HTERT RPE-1 (cell line): ENCODE measurements around the gene CDC42SE2.
"Not testable (repeated sequence)": the region's sequence is repeated elsewhere in the genome, so short reads cannot be mapped to it uniquely, and the experiment has no call there.

Experiments used
- in situ Hi-C: fragments of 300-500 bp; cut with MboI; formaldehyde crosslinking; loops from 4 replicates; pipeline ENCODE4 v1.14.3; 2020; ENCODE audit warnings: low sequenced_read_pairs

Gene CDC42SE2

DNA sequence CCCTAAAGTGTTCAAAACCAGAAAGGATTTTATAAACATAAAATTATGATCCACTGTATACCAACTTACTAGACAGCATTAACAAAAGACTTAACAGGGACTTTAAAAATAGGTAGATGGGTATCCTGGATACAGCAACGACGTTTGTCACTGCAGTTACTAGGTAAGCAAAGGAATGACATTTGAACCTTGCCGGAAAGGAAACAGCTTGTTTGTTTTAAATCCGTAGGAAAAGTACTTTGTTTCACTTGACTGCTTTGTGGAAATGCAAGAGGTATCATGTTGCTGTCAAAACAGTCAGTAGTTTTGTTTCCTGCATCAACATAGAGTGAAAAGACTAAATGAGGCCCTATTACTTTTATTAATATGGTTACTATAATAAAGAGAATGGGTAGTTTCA is 122.9 kb downstream of the CDC42SE2 start:
- in situ Hi-C loops: no loop called here

DNA sequence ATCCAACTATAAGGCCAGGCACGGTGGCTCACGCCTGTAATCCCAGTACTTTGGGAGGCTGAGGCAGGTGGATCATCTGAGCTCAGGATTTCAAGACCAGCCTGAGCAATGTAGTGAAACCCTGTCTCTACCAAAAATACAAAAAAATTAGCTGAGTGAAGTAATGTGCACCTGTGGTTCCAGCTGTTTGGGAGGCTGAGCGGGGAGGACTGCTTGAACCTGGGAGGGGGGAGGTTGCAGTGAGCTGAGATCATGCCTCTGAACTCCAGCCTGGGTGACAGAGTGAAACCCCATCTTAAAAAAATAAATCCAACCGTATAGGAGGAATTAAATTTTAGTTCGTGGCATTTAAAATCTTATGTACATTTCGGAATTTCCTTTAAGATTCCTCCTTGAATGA is 123.4 kb downstream of the CDC42SE2 start:
- in situ Hi-C loops: no loop called here

DNA sequence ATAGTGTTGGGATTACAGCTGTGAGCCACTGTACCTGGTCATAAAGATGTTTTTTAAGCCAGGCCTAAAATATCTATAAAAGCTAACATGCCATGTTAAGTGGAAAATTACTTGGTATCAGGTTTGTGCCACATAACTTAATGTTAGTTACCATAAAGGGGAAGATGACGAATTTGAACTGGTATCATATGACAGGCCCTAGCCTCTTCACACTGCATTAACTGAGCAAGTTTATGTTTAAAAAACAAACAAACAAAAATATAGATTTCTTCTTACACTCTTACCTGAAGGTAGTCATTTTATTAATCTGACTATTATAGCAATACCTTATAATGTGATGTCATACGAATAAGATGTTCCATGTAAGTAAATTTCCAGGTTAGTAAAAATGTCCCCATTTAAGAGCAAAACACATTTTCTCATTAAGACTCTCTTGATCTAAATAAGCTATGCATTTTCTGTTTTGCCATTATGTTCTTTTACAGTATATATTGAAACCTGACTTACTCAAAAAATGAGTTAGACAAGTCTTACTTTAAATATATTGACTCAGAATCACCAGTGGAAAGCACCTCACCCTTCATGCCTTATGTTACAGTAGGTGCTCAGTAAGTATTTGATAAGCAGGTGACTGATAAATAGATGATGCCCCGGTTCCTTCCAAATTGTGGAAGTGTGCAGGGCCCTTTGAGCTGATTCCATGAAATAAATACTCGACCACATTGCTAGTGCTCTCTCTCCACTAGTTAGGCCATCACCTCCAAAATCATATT is 125.4 kb downstream of the CDC42SE2 start:
- in situ Hi-C loops: no loop called here

DNA sequence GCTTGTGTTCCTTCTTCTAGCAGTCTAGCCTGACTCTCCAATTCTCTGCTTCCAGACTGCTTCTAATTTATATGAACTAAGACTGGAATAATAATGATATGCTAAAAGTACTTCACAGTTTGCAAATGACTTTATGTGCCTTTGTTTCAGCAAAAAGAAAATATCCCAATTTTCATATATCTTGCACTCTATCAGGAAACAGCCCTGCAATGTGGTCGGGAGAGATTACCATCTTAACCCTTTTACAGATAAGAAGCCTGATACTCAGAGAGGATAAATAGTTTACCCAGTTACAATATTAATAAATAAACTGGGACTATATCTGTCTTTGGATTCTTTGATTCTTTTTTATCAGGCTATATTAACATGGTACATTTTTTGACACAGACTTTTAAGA is 126.0 kb downstream of the CDC42SE2 start:
- in situ Hi-C loops: no loop called here

DNA sequence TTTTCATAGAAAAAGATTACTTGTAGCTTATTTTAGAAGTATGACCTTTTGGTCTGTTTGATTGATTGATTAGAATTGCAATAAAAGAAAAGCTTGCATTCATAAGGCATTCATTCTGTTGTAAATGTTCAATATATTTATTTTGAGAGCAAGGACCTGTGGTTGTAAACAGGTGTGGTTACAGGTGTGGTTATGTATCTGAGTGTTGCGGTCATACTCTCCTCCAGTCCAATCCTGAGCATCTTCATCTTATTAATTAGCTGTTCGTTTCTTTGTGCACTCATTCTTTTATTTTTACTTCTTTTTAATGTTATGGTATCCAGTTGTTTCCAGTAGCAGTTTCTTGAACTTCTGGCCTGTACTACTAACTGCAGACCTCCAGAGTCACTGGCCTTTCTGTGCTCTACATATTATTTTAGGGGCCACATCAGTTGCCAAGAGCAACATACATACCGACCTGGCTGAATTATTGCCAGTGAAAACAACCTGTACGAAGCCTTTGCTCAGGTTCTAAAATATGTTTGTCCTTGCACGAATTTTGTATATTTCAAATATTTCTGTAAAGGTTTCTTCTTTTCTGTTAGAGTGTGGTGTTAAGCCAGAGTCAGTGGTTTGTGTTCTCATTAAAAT is 128.7 kb downstream of the CDC42SE2 start:
- in situ Hi-C loops: no loop called here

DNA sequence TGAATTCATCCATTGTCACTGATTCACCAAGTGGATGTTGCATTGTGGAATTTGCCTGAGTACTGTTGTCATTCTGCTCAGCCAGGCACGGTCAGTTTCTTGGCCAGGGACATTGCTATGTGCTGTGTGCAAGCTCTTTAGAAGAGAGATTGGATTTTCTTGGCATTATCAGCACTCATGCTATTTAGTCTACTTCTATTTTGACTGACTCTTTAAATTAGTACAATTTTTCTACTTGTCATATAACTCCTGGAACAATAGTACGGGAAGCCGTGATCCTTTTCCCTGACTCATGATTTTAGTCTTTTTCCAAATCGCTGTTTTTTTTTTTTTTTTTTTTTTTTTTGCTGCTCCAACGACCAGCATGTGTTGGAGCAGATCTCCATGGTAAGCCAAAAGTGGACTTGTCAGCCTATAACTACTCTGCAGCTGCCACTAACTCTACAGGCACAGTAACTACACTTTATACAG is 129.7 kb downstream of the CDC42SE2 start:
- in situ Hi-C loops: no loop called here

DNA sequence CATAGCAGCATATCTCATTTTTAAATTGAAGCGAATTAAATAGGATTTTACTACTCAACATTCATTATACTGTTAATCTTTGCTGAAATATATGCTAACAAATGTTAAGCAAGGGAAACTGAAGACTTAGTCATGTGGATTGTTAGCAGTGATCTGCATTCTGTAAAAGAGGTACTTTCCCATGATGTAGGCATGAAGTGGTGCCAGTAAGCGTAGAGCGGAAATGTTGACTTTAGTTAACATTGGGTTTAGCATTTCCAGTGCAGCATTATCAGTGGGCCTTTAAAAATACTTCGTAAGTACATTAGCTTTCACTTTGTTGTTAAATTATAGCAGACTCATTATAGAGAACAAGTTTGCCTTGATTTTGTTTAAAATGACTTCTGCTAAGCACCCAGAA is 130.3 kb downstream of the CDC42SE2 start:
- in situ Hi-C loops: no loop called here

DNA sequence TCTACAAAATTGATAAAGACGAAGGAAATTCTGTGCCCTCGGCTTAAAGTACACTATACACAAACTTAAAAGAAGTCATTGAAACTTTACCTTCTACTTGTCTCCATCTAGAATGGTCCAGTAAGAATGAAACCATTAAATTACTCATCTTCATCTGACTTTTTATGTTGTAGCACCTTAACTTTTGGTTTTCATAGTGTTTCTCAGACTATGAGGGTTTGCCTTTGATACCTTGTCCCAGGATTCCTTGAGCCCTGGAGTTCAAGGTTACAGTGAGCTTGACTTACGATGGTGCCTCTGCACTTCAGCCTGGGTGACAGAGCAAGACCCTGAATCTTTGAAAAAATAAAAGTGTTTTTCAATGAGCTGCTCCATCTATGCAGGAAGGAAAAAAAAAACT is 132.2 kb downstream of the CDC42SE2 start:
- in situ Hi-C loops: no loop called here

DNA sequence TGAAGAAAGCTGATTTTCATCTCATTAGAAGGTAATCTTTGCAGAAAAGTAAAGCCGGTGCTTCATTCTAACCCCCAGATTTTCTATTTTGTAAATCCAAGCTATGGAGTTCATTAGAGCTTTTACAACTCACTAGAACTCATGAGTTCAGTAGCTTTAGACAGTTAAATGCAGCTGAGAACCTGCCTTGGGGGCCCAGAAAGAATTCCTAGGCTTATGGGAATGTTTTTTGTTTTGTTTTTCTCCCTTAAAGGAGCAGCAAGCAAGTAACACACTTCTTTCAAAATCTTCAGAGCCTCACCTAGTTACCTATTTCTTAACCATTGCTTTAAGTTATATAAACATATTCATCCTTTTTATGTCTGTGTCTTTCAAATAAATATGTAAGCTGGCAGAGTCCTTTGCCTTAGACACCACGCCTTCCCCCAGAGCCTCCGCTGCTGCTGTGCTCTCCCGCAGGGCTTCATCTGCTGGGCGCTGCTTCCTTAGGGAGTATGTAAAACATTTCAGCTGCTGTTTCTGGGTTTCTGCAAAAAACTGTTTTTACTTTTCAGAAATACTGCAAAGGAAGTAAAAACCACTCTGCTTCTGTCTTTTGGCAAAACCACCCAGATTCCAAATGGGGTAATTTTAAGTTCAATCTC is 132.9 kb downstream of the CDC42SE2 start:
- in situ Hi-C loops: no loop called here

DNA sequence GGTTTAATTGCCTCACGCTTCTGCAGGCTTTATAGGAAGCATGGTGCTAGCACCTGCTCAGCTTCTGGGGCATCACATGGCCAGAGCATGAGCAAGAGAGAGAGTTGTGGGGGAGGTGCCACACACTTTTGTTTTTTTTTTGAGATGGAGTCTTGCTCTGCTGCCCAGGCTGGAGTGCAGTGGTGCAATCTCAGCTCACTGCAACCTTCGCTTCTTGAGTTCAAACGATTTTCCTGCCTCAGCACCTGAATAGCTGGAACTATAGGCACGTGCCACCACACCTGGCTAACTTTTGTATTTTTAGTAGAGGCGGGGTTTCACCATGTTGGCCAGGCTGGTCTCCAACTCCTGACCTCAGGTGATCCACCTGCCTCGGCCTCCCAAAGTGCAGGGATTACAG is 135.2 kb downstream of the CDC42SE2 start:
- in situ Hi-C loops: not testable (repeated sequence)

DNA sequence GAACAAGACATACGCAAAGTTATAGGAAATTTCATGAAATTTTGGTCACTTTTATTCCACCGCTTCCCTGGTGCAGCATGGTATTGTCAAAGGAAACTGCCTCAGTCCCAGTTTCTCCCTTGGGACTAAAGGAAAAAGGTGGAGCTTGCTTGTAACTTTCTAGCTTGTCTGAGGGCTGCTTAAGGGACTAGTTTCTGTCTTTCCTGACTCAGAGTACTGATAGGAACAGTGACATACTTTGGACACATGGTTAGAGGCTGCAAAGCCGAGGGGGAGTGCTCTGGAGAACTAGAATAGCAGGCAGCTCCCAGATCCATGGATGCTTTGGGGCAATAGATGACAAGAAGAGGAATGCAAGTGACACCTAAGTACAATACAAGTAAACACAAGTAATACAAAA is 136.7 kb downstream of the CDC42SE2 start:
- in situ Hi-C loops: no loop called here

DNA sequence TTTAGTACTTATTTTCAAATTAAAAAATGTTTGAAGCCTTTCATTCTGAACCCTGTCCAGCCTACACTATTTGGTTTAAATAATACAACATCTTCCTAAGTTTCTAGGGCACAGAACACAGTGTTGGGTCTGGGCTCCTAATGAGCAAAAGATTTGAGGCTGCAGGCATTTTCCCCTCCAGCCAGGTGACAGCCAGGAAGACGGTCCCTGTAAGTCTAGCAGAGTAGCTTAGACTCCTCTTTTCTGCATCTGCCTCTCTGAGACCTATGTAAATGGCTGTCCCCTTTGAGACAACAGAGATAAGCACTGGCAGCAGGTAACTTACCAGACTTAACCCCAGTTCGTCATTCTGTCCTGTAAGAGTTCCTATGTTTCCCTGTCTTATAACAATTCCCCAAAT is 141.8 kb downstream of the CDC42SE2 start:
- in situ Hi-C loops: no loop called here

DNA sequence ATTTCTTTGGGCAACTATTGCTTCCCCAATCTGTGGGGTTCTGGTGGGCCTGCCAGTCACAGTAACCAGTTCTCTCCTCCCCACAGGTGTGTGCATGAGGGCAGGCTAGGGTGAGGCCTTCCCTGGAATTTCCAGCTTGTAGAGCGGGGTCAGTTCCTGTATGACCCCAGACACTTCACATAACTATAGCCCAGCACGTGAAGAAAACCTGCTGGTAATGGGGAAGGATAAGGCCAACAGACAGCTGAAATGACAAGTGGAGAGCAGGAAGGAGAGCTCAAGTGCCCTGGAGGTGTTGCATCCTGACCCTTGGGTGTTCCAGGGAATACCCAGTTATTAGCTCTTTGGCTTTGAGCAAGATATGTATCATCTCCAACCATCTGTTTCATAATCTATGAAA is 142.2 kb downstream of the CDC42SE2 start:
- in situ Hi-C loops: no loop called here

DNA sequence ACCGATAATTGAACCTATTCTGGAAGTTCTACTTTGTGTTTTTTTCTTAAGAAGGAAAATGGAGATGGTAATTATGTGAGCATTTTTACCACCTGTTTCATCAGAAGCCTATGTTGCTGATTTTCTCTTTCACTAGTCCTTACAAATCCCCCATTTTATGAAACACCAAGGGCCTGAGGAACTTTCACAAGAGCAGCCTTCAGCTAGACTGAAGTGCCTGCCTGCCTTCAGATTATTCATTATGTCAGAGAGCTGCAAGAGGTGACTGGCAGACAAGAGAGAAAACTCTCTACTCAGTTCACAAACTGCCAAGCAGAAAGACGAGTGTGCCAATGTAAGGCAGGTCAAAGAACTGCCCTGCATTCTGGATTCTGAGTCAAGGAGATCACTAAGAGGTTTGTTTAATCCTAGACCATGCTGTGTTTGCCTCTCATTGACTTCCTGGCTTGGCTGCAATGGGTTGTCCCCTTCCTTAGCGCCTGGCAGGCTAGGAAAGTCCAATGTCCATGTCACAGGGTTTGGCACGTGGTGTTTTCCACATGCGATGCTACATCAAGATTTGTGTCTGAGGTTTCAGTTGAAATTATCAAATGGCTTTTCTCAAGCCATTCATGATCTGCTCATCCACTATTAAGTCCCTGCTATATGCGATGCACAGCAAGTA is 143.3 kb downstream of the CDC42SE2 start:
- in situ Hi-C loops: no loop called here

DNA sequence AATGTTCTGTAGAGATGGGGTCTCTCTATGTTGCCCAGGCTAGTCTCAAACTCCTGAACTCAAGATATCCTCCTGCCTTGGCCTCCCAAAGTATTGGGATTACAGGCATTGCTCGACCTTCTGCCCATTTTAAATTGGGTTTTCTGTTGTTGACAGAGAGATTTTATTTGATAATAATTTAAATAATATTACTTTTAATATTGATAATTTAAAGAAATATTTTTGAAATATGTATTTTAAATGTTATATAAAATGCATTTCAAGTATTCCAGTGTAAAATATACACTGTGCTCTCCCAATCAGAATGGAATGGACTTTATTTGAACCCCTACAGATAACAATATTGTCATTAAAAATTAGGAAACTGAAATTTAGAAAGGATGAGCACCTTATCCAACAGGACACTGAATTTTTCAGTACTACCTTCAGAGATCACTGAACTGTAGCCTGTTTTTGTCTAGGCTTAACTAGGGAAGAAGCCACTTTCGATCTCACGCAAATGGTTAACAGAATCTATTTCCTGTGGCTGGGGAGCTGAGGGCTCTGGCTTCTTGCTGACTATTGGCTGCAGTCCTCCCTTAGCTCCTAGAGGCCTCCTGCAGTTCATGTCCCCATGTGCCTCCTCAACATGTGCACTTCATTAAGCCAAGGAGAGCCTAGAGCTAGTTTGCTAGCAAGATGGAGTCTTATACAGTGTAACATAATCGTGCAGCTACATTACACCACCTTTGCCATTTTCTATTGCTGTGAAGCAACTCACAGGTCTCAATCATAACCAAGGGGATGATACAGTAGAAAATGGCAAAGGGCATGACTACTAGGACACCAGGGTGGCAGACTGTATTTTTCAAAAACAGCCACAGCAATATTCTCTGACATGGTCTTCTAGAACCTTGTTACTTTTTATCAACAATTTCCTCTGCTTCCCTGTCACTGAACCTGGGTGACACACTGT is 150.0 kb downstream of the CDC42SE2 start:
- in situ Hi-C loops: no loop called here

DNA sequence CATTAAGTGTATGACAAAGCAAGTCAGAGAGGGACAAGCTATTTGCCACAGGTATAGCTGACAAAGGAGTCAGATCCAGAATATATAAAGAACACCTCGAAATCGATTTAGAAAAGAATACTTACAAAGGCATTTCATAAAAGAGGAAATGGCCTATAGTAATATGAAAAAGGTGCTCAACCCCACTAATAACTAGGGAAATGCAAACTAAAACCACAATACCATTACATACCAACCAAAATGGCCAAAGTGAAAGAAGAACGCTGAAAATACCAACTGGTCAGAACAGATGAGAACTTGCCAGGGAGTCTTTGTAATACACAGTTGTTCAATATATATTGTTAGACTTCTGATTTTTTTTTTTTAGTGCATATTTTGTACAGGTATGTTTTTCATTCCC is 152.9 kb downstream of the CDC42SE2 start:
- in situ Hi-C loops: no loop called here

DNA sequence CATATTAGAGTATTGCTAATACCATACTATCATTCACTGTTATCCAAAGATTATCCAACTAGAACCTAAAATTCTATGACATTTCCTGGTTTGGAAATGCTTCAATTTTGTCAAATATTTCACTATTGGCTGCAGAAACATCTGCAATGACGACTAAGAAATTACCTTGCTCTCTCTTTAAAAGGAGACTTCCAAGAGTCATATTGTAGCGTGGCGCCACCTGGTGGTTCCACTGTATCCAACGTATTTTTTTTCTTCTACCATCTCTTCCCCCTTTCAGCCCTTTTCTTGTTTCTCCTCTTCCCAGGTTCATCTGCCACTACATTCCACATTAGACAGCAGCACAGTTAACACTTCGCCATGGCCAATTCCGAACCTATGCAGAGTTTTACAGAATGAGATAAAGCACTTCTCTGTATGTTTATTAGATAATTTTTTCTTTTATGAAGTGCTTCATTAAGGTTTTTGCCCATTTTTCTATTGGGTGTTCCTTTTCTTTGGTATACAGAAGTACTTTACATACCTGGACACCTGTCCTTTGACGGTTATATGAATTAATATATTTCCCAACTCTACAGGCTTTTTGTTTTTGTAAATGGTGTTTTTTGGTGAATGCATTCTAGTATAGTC is 153.5 kb downstream of the CDC42SE2 start:
- in situ Hi-C loops: no loop called here

DNA sequence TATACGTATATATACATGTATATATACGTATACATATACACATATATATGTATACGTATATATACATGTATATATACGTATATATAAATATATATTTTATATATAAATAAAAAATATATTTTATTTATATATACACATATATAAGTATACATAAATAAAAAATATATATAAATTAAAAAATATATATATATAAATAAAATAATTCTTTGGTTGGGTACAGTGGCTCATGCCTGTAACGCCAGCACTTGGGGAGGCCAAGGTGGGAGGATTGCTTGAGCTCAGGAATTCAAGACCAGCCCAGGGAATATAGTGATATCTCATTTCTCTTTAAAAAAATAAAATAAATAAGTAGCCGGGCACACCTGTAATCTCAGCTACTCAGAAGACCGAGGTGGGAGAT is 155.0 kb downstream of the CDC42SE2 start:
- in situ Hi-C loops: no loop called here

DNA sequence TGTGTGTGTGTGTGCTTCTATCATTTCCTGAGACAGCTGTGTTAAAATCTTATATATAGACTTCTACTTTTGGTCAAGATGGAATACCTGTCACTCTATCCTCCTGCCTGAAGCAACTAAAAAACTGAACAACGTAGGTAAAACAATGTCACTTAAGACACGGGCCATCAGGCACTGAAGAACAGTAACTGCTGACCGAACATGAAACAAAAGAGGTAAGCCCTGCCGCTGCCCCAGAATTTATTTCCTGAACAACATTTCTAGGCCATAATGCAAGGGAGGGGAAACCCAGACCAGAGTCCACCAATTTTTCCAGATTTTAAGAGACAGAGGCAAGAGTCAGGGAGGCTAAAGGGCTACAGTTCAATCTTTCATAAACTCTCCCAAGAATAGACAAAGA is 156.0 kb downstream of the CDC42SE2 start:
- in situ Hi-C loops: no loop called here

DNA sequence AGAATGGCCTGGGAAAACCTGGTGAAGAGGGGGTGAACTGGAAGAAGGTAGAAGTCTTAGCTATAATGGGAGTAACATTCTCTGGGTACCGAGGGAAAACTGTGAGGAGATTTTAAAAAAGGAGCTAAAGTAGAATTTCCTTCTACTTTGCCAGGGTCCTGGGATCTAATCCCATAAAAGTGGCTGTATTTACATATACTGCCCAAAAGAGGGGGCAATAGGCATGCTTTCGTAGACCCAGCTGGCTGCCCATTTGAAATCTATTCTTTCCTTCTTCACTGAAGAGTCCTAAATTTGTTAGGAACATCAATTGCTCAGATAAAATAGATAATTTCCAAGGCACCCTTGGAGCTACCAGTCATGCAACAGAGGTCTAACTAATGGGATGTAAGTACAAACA is 159.2 kb downstream of the CDC42SE2 start:
- in situ Hi-C loops: no loop called here
